Urothelium cell line (cell line): ENCODE measurements around the gene TTC34.
"Not testable (repeated sequence)": the region's sequence is repeated elsewhere in the genome, so short reads cannot be mapped to it uniquely, and the experiment has no call there.

Experiments used
- DNase-seq: peaks from one replicate; pipeline ENCODE4 v3.0.0; 2011; ENCODE audit warnings: low spot score, mixed read lengths
- FAIRE-seq: peaks from 2 replicates; lab custom pipeline; 2011; peaks lifted over from hg19 to GRCh38; lab: Jason Lieb, UNC

TTC34 gene

DNA sequence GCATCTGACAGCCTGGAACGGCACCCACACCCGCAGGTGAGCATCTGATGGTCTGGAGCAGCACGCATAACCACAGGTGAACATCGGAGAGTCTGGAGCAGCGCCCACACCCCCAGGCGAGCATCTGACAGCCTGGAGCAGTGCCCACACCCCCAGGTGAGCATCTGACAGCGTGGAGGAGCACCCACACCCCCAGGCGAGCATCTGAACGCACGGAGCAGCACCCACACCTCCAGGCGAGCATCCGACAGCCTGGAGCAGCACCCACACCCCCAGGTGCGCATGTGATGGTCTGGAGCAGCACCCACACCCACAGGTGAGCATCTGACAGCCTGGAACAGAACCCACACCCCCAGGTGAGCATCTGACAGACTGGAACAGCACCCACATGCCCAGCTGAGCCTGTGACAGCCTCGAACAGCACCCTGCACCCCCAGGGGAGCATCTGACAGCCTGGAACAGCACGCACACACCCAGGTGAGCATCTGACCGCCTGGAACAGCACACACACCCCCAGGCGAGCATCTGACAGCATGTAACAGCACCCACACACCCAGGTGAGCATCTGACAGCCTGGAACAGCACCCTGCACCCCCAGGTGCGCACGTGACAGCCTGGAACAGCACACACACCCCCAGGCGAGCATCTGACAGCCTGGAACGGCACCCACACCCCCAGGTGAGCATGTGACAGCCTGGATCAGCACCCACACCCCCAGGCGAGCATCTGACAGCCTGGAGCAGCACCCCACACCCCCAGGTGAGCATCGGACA is 115.2 kb downstream of the TTC34 start:
- not testable (repeated sequence) for DNase-seq, FAIRE-seq

DNA sequence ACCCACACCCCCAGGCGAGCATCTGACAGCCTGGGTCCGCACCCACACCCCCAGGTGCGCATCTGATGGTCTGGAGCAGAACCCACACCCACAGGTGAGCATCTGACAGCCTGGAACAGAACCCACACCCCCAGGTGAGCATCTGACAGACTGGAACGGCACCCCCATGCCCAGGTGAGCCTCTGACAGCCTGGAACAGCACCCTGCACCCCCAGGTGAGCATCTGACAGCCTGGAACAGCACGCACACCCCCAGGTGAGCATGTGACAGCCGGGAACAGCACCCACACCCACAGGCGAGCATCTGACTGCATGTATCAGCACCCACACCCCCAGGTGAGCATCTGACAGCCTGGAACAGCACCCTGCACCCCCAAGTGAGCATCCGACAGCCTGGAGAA is 115.8 kb downstream of the TTC34 start:
- DNase-seq, FAIRE-seq: not testable (repeated sequence)

- FAIRE-seq, DNase-seq: not testable (repeated sequence)
Observed at GRCh38 chr1:2684878-2685277, 116.6 kb downstream of the TTC34 start.

- DNase-seq, FAIRE-seq: not testable (repeated sequence)
Observed at GRCh38 chr1:2684000-2684399, 117.5 kb downstream of the TTC34 start.

DNA sequence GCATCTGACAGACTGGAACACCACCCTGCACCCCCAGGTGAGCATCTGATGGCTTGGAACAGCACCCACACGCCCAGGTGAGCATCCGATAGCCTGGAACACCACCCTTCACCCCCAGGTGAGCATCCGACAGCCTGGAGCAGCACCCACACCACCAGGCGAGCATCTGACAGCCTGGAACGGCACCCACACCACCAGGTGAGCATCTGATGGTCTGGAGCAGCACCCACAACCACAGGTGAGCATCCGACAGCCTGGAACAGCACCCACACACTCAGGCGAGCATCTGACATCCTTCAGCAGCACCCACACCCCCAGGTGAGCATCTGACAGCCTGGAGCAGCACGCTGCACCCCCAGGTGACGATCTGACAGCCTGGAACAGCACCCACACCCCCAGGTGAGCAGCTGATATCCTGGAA is 118.2 kb downstream of the TTC34 start:
- not testable (repeated sequence) for FAIRE-seq, DNase-seq

GRCh38 chr1:2682879-2683278 is 118.6 kb downstream of the TTC34 start:
- DNase-seq, FAIRE-seq: not testable (repeated sequence)

GRCh38 chr1:2676726-2677125 is 124.8 kb downstream of the TTC34 start:
- FAIRE-seq, result not testable (repeated sequence)

GRCh38 chr1:2671656-2672055 is 129.8 kb downstream of the TTC34 start:
- not testable (repeated sequence) for FAIRE-seq, DNase-seq

More at GRCh38 chr1:2676726-2677125, 124.8 kb downstream of the TTC34 start:
- DNase-seq, result not testable (repeated sequence)

- not testable (repeated sequence) for FAIRE-seq, DNase-seq
Observed at GRCh38 chr1:2659806-2660205, 141.7 kb downstream of the TTC34 start.

- not testable (repeated sequence) for DNase-seq, FAIRE-seq
Observed at GRCh38 chr1:2657909-2658308, 143.6 kb downstream of the TTC34 start.

GRCh38 chr1:2657124-2657523 is 144.4 kb downstream of the TTC34 start:
- DNase-seq, FAIRE-seq: not testable (repeated sequence)

- DNase-seq, FAIRE-seq: not testable (repeated sequence)
Observed at GRCh38 chr1:2655598-2656434, 145.7 kb downstream of the TTC34 start.

DNA sequence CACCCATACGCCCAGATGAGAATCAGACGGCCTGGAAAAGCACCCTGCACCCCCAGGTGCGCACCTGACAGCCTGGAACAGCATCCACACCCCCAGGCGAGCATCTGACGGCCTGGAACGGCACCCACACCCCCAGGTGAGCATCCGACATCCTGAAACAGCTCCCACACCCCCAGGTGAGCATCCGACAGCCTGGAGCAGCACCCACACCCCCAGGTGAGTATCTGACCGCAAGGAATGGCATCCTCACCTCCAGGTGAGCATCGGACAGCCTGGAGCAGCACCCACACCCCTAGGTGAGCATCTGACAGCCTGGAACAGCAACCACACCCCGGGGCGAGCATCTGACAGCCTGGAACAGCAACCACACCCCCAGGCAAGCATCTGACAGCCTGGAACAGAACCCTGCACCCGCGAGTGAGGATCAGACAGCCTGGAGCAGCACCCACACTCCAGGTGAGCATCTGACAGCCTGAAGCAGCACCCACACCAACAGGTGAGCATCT is 147.0 kb downstream of the TTC34 start:
- DNase-seq, FAIRE-seq: not testable (repeated sequence)

- DNase-seq, result not testable (repeated sequence)
Observed at GRCh38 chr1:2653741-2654442, 147.6 kb downstream of the TTC34 start.

GRCh38 chr1:2652926-2653571 is 148.4 kb downstream of the TTC34 start:
- not testable (repeated sequence) for DNase-seq, FAIRE-seq

More at GRCh38 chr1:2653741-2654442, 147.6 kb downstream of the TTC34 start:
- FAIRE-seq, result not testable (repeated sequence)

DNA sequence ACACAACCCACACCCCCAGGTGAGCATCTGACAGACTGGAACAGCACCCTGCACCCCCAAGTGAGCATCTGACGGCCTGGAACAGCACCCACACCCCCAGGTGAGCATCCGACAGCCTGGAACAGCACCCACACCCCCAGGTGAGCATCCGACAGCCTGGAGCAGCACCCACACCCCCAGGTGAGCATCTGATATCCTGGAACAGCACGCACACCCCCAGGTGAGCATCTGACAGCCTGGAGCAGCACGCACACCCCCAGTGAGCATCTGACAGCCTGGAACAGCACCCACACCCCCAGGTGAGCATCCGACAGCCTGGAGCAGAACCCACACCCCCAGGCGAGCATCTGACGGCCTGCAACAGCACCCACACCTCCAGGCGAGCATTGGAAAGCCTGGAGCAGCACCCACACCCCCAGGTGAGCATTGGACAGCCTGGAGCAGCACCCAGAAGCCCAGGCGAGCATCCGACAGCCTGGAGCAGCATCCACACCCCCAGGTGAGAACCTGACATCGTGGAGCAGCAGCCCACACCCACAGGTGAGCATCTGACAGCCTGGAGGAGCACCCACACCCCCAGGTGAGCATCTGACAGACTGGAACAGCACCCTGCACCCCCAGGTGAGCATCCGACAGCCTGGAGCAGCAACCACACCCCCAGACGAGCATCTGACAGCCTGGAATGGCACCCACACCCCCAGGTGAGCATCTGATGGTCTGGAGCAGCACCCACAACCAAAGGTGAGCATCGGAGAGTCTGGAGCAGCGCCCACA is 149.2 kb downstream of the TTC34 start:
- FAIRE-seq, DNase-seq: not testable (repeated sequence)

DNA sequence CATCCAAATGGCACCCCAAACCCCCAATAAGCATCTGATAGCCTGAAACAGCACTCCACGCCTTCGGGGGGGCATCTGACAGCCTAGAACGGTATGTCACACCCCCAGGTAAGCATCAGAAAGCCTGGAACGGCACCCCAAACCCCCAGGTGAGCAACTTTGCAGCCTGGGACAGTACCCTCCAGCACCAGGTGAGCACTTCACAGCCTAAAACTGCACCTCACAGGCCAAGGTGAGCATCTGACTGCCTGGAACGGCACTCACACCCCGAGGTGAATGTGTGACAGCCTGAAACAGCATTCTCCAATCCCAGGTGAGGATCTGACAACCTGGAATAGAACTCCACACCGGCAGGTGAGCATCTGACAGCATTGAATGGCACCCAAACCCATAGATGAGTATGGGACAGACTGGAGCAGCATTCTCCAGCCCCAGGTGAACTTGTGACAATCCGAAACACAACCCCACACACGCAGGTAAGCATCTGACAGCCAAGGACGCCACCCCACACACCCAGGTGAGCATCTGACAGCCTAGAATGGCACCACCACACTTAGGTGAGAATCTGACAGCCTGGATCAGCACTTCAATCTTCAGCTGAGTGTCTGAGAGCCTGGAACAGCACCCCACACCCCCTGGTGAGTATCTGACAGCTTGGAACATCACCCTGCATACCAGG is 150.4 kb downstream of the TTC34 start:
- DNase-seq, result no peak
- FAIRE-seq, result no peak

GRCh38 chr1:2646837-2647236 is 154.7 kb downstream of the TTC34 start:
- FAIRE-seq, result no peak
- DNase-seq, result no peak

DNA sequence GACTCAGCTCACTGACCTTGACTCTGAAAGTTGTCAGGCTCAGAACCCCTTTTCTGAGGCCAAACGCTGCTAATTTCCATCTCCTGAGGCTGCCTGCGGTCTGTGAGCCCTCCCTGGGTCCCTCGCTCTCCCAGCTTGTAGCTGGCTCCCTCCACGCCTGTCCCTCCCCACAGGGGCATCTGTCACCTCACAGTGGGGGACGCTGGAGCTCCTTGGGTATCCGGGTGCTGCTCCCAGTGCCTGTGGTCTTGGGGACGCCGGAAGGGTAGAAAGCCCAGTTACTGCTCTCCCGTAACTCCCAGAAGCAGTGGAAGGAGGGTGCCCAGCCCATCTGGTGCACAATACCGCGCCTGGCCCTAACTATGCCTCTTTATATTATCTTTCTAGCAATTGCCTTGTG is 155.7 kb downstream of the TTC34 start:
- no peak for DNase-seq
- no peak for FAIRE-seq
